Endothelial cell (in vitro differentiated cells): Measurements from ENCODE around the gene FMN1. TPM values are rescaled to one million over a fixed set of nuclear protein-coding genes. Genes with fewer than 3 reads are reported as not detected.

ENCODE experiments used
- DNase-seq: peaks from one replicate; pipeline ENCODE4 v3.0.0; 2021; ENCODE audit warnings: low spot score
- H3K27ac Mint-ChIP-seq: one replicate; pipeline ENCODE4 v1.8.0; 2021; ENCODE audit warnings: mixed read lengths, inconsistent platforms; ENCODE audit not compliant: unreplicated experiment
- H3K27me3 Mint-ChIP-seq: one replicate; pipeline ENCODE4 v1.8.0; 2021; ENCODE audit warnings: mild to moderate bottlenecking, moderate library complexity, mixed read lengths, inconsistent platforms; ENCODE audit not compliant: unreplicated experiment
- H3K36me3 Mint-ChIP-seq: one replicate; pipeline ENCODE4 v1.8.0; 2021; ENCODE audit warnings: mild to moderate bottlenecking, low read depth, mixed read lengths, inconsistent platforms; ENCODE audit not compliant: unreplicated experiment
- H3K4me1 Mint-ChIP-seq: one replicate; pipeline ENCODE4 v1.8.0; 2021; ENCODE audit warnings: mild to moderate bottlenecking, mixed read lengths, inconsistent platforms; ENCODE audit not compliant: unreplicated experiment
- H3K4me3 Mint-ChIP-seq: one replicate; pipeline ENCODE4 v1.8.0; 2021; ENCODE audit warnings: mild to moderate bottlenecking, mixed read lengths, inconsistent platforms; ENCODE audit not compliant: unreplicated experiment
- H3K9me3 Mint-ChIP-seq: one replicate; pipeline ENCODE4 v1.8.0; 2021; ENCODE audit warnings: mixed read lengths, inconsistent platforms; ENCODE audit not compliant: unreplicated experiment
- CTCF ChIP-seq: fragments of 200-600 bp; sonication (generic); IDR thresholded peaks from one replicate; pipeline ENCODE4 v1.5.0; 2021; ENCODE audit warnings: antibody characterized with exemption; ENCODE audit not compliant: unreplicated experiment
- total RNA-seq: library from RNA; stranded (reverse); fragmentation: NEBNext Ultra II Directional; extraction: Animal tissue kit (Norgen Biotek cat#: 25700); gene quantifications from one replicate; pipeline ENCODE4 v1.2.1, GENCODE V29; 2021; ENCODE audit not compliant: unreplicated experiment

Gene FMN1
- total RNA-seq, 1 donor from 2014 or later = 1.3 TPM

GRCh38 chr15:32784581-32784980 lies 409.9 kb downstream of the FMN1 start:
- TF ChIP-seq CTCF = no peak
- no peak overlapping the region for H3K4me3 Mint-ChIP-seq
- no peak overlapping the region for H3K27ac Mint-ChIP-seq
- H3K9me3 Mint-ChIP-seq = no peaks in the 10 kb centered on the region
- H3K36me3 Mint-ChIP-seq = no peaks in the 10 kb centered on the region
- DNase-seq = no peak
- H3K4me1 Mint-ChIP-seq = no peaks in the 10 kb centered on the region
- H3K27me3 Mint-ChIP-seq = peaks cover 1% of the 10 kb centered on the region

GRCh38 chr15:32781781-32782180 lies 412.7 kb downstream of the FMN1 start:
- no peak for DNase-seq
- TF ChIP-seq CTCF = no peak
- Mint-ChIP-seq H3K9me3 (no peaks in the 10 kb centered on the region), H3K4me1 (no peaks in the 10 kb centered on the region), H3K36me3 (no peaks in the 10 kb centered on the region), H3K27ac (no peak overlapping the region), H3K4me3 (no peak overlapping the region), H3K27me3 (no peaks in the 10 kb centered on the region)

- Mint-ChIP-seq H3K27ac (no peak overlapping the region), H3K4me1 (no peaks in the 10 kb centered on the region), H3K36me3 (no peaks in the 10 kb centered on the region), H3K4me3 (no peak overlapping the region), H3K9me3 (no peaks in the 10 kb centered on the region), H3K27me3 (no peaks in the 10 kb centered on the region)
- no peak for DNase-seq
- no peak for TF ChIP-seq CTCF
Observed at GRCh38 chr15:32778391-32779176, 415.9 kb downstream of the FMN1 start.

GRCh38 chr15:32775103-32775502 lies 419.4 kb downstream of the FMN1 start:
- DNase-seq = no peak
- Mint-ChIP-seq H3K27ac (no peak overlapping the region), H3K4me1 (no peaks in the 10 kb centered on the region), H3K9me3 (no peaks in the 10 kb centered on the region), H3K4me3 (no peak overlapping the region), H3K36me3 (no peaks in the 10 kb centered on the region), H3K27me3 (no peaks in the 10 kb centered on the region)
- TF ChIP-seq CTCF = no peak

GRCh38 chr15:32774022-32774421 lies 420.5 kb downstream of the FMN1 start:
- Mint-ChIP-seq H3K4me1 (no peaks in the 10 kb centered on the region), H3K9me3 (no peaks in the 10 kb centered on the region), H3K27me3 (no peaks in the 10 kb centered on the region), H3K27ac (no peak overlapping the region), H3K4me3 (no peak overlapping the region), H3K36me3 (no peaks in the 10 kb centered on the region)
- TF ChIP-seq CTCF = no peak
- DNase-seq = no peak
